ENCODE results near the gene BUB3.

Gene BUB3

GRCh38 chr10:123149162-123149567, 5.0 kb upstream of the BUB3 start:
- no peaks in the 10 kb centered on the region for H3K36me3 ChIP-seq (ENCODE audit: insufficient read depth, low read length)
- no peak overlapping the region for H3K4me3 ChIP-seq
- H3K9ac ChIP-seq (ENCODE audit: insufficient read length): no peak overlapping the region
- H3K27ac ChIP-seq: no peak overlapping the region
- H3K9me3 ChIP-seq (ENCODE audit: low read depth, low read length): no peaks in the 10 kb centered on the region
- no peak for DNase-seq (ENCODE audit: low read depth, low spot score)
- TF ChIP-seq EZH2 (IDR thresholded peaks at IDR 0.05) (no peak), FOXP2 (optimal IDR thresholded peaks at IDR 0.05; ENCODE audit: control extremely low read depth, extremely low read length, insufficient read depth) (no peak), POLR2AphosphoS5 (IDR thresholded peaks at IDR 0.05; ENCODE audit: borderline replicate concordance, low read depth, low read length) (no peak)

DNA sequence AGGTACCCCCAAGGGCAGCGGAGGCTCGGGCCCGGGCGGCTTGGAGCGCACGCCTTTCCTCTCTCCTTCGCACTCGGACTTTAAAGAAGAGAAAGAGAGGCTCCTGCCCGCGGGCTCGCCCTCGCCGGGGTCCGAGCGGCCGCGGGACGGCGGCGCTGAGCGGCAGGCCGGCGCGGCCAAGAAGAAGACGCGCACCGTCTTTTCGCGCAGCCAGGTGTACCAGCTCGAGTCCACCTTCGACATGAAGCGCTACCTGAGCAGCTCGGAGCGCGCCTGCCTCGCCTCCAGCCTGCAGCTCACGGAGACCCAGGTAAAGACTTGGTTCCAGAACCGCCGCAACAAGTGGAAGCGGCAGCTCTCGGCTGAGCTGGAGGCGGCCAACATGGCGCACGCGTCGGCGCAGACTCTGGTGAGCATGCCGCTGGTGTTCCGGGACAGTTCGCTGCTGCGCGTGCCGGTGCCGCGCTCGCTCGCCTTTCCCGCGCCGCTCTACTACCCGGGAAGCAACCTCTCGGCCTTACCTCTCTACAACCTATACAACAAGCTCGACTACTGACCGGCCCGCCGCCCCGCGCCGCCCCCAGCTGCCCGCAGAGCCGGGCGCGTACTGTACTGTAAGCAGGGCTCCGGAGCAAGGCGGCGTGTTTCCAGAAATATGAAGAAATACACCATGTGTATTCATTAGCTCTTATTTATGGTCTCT, 4.5 kb upstream of the BUB3 start:
- H3K36me3 ChIP-seq (ENCODE audit: insufficient read depth, low read length): no peaks in the 10 kb centered on the region
- H3K27ac ChIP-seq: no peak overlapping the region
- no peak overlapping the region for H3K4me3 ChIP-seq
- no peak for DNase-seq (ENCODE audit: low read depth, low spot score)
- no peaks in the 10 kb centered on the region for H3K9me3 ChIP-seq (ENCODE audit: low read depth, low read length)
- no peak overlapping the region for H3K9ac ChIP-seq (ENCODE audit: insufficient read length)
- TF ChIP-seq EZH2 (IDR thresholded peaks at IDR 0.05): no peak
- TF ChIP-seq POLR2AphosphoS5 (IDR thresholded peaks at IDR 0.05; ENCODE audit: borderline replicate concordance, low read depth, low read length): no peak

DNA sequence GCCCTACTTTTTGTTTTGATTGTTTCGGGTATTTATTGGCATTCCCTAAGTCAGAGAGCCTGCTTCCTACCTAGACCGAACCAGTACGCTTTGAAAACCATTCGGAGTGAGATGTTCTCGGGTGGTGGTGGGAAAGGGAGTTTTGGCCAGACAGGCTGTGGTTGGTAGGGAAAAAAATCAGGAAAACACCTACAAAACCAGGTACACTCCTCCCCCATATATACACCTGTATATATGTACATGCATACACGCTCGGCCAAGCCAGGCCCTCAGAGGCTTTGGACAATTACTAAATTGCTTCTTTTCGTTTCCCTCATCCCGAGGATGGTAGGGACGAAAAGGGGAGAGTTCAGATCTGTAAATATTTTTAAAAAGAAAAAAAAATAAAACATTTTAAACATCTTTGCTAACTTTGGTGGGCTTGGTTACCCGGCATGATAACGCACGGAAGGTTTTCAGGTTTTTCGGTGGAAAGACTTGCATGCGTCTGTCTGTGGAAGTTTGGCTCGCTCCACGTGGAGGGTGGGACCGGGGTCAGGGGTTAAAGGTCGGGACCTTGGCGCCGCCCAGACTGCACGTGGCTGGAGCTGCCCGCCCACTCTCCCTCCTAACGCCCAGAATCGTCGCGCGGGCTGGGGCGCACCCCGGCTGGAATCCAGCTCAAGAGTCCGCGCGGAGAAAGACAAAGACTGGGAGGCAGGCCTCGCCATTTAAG, 3.8 kb upstream of the BUB3 start:
- no peaks in the 10 kb centered on the region for H3K9me3 ChIP-seq (ENCODE audit: low read depth, low read length)
- no peak for DNase-seq (ENCODE audit: low read depth, low spot score)
- H3K9ac ChIP-seq (ENCODE audit: insufficient read length): no peak overlapping the region
- H3K27ac ChIP-seq: no peak overlapping the region
- H3K36me3 ChIP-seq (ENCODE audit: insufficient read depth, low read length): peaks cover 3% of the 10 kb centered on the region; the same call in 1 of the 2 replicates
- TF ChIP-seq EZH2 (IDR thresholded peaks at IDR 0.05): no peak
- TF ChIP-seq FOXP2 (optimal IDR thresholded peaks at IDR 0.05; ENCODE audit: control extremely low read depth, extremely low read length, insufficient read depth): no peak
- no peak for TF ChIP-seq POLR2AphosphoS5 (IDR thresholded peaks at IDR 0.05; ENCODE audit: borderline replicate concordance, low read depth, low read length)
- no peak overlapping the region for H3K4me3 ChIP-seq

- Histone ChIP-seq H3K27ac (no peak overlapping the region), H3K4me3 (no peak overlapping the region), H3K36me3 (ENCODE audit: insufficient read depth, low read length) (peaks cover 10% of the 10 kb centered on the region), H3K9me3 (ENCODE audit: low read depth, low read length) (no peaks in the 10 kb centered on the region), H3K9ac (ENCODE audit: insufficient read length) (no peak overlapping the region)
- DNase-seq (ENCODE audit: low read depth, low spot score): no peak
- TF ChIP-seq FOXP2 (optimal IDR thresholded peaks at IDR 0.05; ENCODE audit: control extremely low read depth, extremely low read length, insufficient read depth) (no peak), POLR2AphosphoS5 (IDR thresholded peaks at IDR 0.05; ENCODE audit: borderline replicate concordance, low read depth, low read length) (no peak), EZH2 (IDR thresholded peaks at IDR 0.05) (no peak)
Measured at GRCh38 chr10:123150986-123151736, 3.0 kb upstream of the BUB3 start.

- H3K36me3 ChIP-seq (ENCODE audit: insufficient read depth, low read length): peaks cover 14% of the 10 kb centered on the region
- DNase-seq (ENCODE audit: low read depth, low spot score): no peak
- H3K9me3 ChIP-seq (ENCODE audit: low read depth, low read length): no peaks in the 10 kb centered on the region
- H3K27ac ChIP-seq: no peak overlapping the region
- no peak overlapping the region for H3K4me3 ChIP-seq
- TF ChIP-seq EZH2 (IDR thresholded peaks at IDR 0.05) (no peak), FOXP2 (optimal IDR thresholded peaks at IDR 0.05; ENCODE audit: control extremely low read depth, extremely low read length, insufficient read depth) (no peak), POLR2AphosphoS5 (IDR thresholded peaks at IDR 0.05; ENCODE audit: borderline replicate concordance, low read depth, low read length) (no peak)
- H3K9ac ChIP-seq (ENCODE audit: insufficient read length): no peak overlapping the region
Measured at GRCh38 chr10:123151737-123152135, 2.5 kb upstream of the BUB3 start.

DNA sequence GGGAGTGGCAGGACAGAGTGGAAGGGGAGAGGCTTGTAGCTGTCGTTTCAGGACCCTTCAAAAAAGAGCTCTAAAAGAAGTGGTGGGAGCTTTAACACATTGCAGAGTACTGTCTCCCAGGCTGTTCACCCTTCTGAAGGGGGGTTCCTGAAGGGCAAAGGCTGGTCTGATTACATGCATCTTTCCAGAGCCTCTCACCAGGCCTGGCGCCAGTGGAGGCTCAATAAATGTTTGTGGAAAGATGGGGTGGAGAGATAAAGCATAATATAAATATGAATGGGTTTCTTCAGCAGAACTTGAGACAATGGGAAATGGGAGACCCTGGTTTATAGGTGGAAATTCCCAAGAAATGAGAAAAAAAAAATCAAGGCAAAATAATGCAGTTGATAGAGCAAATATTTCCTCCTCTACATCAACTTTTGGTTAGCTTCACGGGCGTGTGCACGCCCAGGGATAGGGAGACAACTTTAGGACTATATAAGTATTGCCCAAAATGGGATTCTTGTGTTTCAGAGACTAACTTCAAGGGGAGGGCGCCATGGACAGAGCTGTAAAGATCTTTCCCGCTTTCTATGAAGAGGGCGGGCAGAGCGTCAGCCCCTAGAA, 613 bp upstream of the BUB3 start:
- DNase-seq (ENCODE audit: low read depth, low spot score): no peak
- TF ChIP-seq POLR2AphosphoS5 (IDR thresholded peaks at IDR 0.05; ENCODE audit: borderline replicate concordance, low read depth, low read length) (no peak), EZH2 (IDR thresholded peaks at IDR 0.05) (no peak), FOXP2 (optimal IDR thresholded peaks at IDR 0.05; ENCODE audit: control extremely low read depth, extremely low read length, insufficient read depth) (no peak)
- H3K36me3 ChIP-seq (ENCODE audit: insufficient read depth, low read length): peaks cover 33% of the 10 kb centered on the region
- H3K4me3 ChIP-seq: no peak overlapping the region
- H3K9me3 ChIP-seq (ENCODE audit: low read depth, low read length): no peaks in the 10 kb centered on the region
- H3K9ac ChIP-seq (ENCODE audit: insufficient read length): no peak overlapping the region
- H3K27ac ChIP-seq: peak overlapping the region; percentile 5; the same call in 1 of the 2 replicates

GRCh38 chr10:123154711-123155505, 706 bp downstream of the BUB3 start:
- no peaks in the 10 kb centered on the region for H3K9me3 ChIP-seq (ENCODE audit: low read depth, low read length)
- peaks cover 44% of the 10 kb centered on the region for H3K36me3 ChIP-seq (ENCODE audit: insufficient read depth, low read length)
- peak overlapping the region; percentile 78; the same call in 1 of the 2 replicates for H3K27ac ChIP-seq
- H3K4me3 ChIP-seq: peak overlapping the region; percentile 80
- H3K9ac ChIP-seq (ENCODE audit: insufficient read length): peak overlapping the region; percentile 86
- TF ChIP-seq FOXP2 (optimal IDR thresholded peaks at IDR 0.05; ENCODE audit: control extremely low read depth, extremely low read length, insufficient read depth) (no peak), POLR2AphosphoS5 (IDR thresholded peaks at IDR 0.05; ENCODE audit: borderline replicate concordance, low read depth, low read length) (no peak), EZH2 (IDR thresholded peaks at IDR 0.05) (no peak)
- no peak for DNase-seq (ENCODE audit: low read depth, low spot score)
